ENCODE results near the gene A2M.

The A2M gene

GRCh38 chr12:9123781-9124382, 8.2 kb upstream of the A2M start:
- FAIRE-seq (no peak), DNase-seq (ENCODE audit: insufficient read length, low spot score) (no peak)

- no peak for FAIRE-seq
- no peak for DNase-seq (ENCODE audit: insufficient read length, low spot score)
Measured at GRCh38 chr12:9122091-9122609, 6.4 kb upstream of the A2M start.

- FAIRE-seq, result no peak
- DNase-seq (ENCODE audit: insufficient read length, low spot score), result no peak
Measured at GRCh38 chr12:9120487-9121184, 4.9 kb upstream of the A2M start.

GRCh38 chr12:9118158-9118557, 2.4 kb upstream of the A2M start:
- FAIRE-seq (no peak), DNase-seq (ENCODE audit: insufficient read length, low spot score) (no peak)

GRCh38 chr12:9114946-9115345, 773 bp downstream of the A2M start:
- DNase-seq (ENCODE audit: insufficient read length, low spot score) (no peak), FAIRE-seq (no peak)

GRCh38 chr12:9113987-9114309, 1.8 kb downstream of the A2M start:
- no peak for FAIRE-seq
- no peak for DNase-seq (ENCODE audit: insufficient read length, low spot score)

GRCh38 chr12:9113296-9113986, 2.3 kb downstream of the A2M start:
- FAIRE-seq (no peak), DNase-seq (ENCODE audit: insufficient read length, low spot score) (no peak)

GRCh38 chr12:9112076-9112853, 3.5 kb downstream of the A2M start:
- no peak for DNase-seq (ENCODE audit: insufficient read length, low spot score)
- no peak for FAIRE-seq

- FAIRE-seq (no peak), DNase-seq (ENCODE audit: insufficient read length, low spot score) (no peak)
Measured at GRCh38 chr12:9111525-9111924, 4.2 kb downstream of the A2M start.

GRCh38 chr12:9109737-9110491, 5.8 kb downstream of the A2M start:
- FAIRE-seq (no peak), DNase-seq (ENCODE audit: insufficient read length, low spot score) (no peak)

GRCh38 chr12:9109213-9109522, 6.6 kb downstream of the A2M start:
- no peak for DNase-seq (ENCODE audit: insufficient read length, low spot score)
- FAIRE-seq, result no peak

GRCh38 chr12:9108504-9109212, 7.1 kb downstream of the A2M start:
- no peak for FAIRE-seq

GRCh38 chr12:9107542-9107873, 8.2 kb downstream of the A2M start:
- FAIRE-seq, result no peak
- no peak for DNase-seq (ENCODE audit: insufficient read length, low spot score)

More at GRCh38 chr12:9108504-9109212, 7.1 kb downstream of the A2M start:
- DNase-seq (ENCODE audit: insufficient read length, low spot score), result no peak

- DNase-seq (ENCODE audit: insufficient read length, low spot score), result no peak
Measured at GRCh38 chr12:9106610-9107541, 8.8 kb downstream of the A2M start.

GRCh38 chr12:9106067-9106466, 9.7 kb downstream of the A2M start:
- FAIRE-seq, result no peak
- DNase-seq (ENCODE audit: insufficient read length, low spot score), result no peak

More at GRCh38 chr12:9106610-9107541, 8.8 kb downstream of the A2M start:
- no peak for FAIRE-seq

GRCh38 chr12:9104767-9105423, 10.8 kb downstream of the A2M start:
- no peak for DNase-seq (ENCODE audit: insufficient read length, low spot score)

GRCh38 chr12:9104087-9104486, 11.6 kb downstream of the A2M start:
- DNase-seq (ENCODE audit: insufficient read length, low spot score) (no peak), FAIRE-seq (no peak)

More at GRCh38 chr12:9104767-9105423, 10.8 kb downstream of the A2M start:
- FAIRE-seq, result no peak

- DNase-seq (ENCODE audit: insufficient read length, low spot score) (no peak), FAIRE-seq (no peak)
Measured at GRCh38 chr12:9103050-9103849, 12.5 kb downstream of the A2M start.

Measured in HTR-8/SVneo (cell line).